Stimulated activated CD4-positive, alpha-beta T cell treated with anti-CD3 and anti-CD28 coated beads, Interleukin-15, amount 100 ng/mL, for 48 hours (primary cell): ENCODE data around the gene FAT1.
"Not testable (repeated sequence)": the region's sequence is repeated elsewhere in the genome, so short reads cannot be mapped to it uniquely, and the experiment has no call there.

Experiments
- DNase-seq, 2 donors: peaks; one replicate each; pipeline ENCODE4 v3.0.0-alpha.2; 2020; ENCODE audit warnings: low read depth in 2 of 2

FAT1 gene

GRCh38 chr4:186698028-186698427 lies 25.6 kb downstream of the FAT1 start:
- no peak for DNase-seq

GRCh38 chr4:186695392-186695791 lies 28.3 kb downstream of the FAT1 start:
- DNase-seq = no peak

- no peak for DNase-seq
Observed at GRCh38 chr4:186693894-186694293, 29.8 kb downstream of the FAT1 start.

GRCh38 chr4:186693159-186693815 lies 30.4 kb downstream of the FAT1 start:
- no peak for DNase-seq

- no peak for DNase-seq
Observed at GRCh38 chr4:186691396-186691795, 32.3 kb downstream of the FAT1 start.

- DNase-seq = no peak
Observed at GRCh38 chr4:186689476-186689875, 34.2 kb downstream of the FAT1 start.

GRCh38 chr4:186688150-186688943 lies 35.3 kb downstream of the FAT1 start:
- DNase-seq = no peak

- no peak for DNase-seq
Observed at GRCh38 chr4:186687265-186687664, 36.4 kb downstream of the FAT1 start.

- no peak for DNase-seq
Observed at GRCh38 chr4:186685767-186686183, 37.9 kb downstream of the FAT1 start.

GRCh38 chr4:186684889-186685309 lies 38.8 kb downstream of the FAT1 start:
- no peak for DNase-seq

- DNase-seq = no peak
Observed at GRCh38 chr4:186684220-186684619, 39.4 kb downstream of the FAT1 start.

GRCh38 chr4:186680641-186681040 lies 43.0 kb downstream of the FAT1 start:
- no peak for DNase-seq

- no peak for DNase-seq
Observed at GRCh38 chr4:186676531-186677161, 47.0 kb downstream of the FAT1 start.

- no peak for DNase-seq
Observed at GRCh38 chr4:186669735-186670134, 53.9 kb downstream of the FAT1 start.

GRCh38 chr4:186669159-186669731 lies 54.4 kb downstream of the FAT1 start:
- no peak for DNase-seq

- DNase-seq = no peak
Observed at GRCh38 chr4:186666750-186667149, 56.9 kb downstream of the FAT1 start.

- DNase-seq = no peak
Observed at GRCh38 chr4:186666252-186666651, 57.4 kb downstream of the FAT1 start.

GRCh38 chr4:186660403-186660802 lies 63.3 kb downstream of the FAT1 start:
- no peak for DNase-seq

GRCh38 chr4:186659935-186660334 lies 63.7 kb downstream of the FAT1 start:
- DNase-seq = no peak

GRCh38 chr4:186659456-186659855 lies 64.2 kb downstream of the FAT1 start:
- DNase-seq = not testable (repeated sequence)

- DNase-seq = no peak
Observed at GRCh38 chr4:186658657-186659056, 65.0 kb downstream of the FAT1 start.

GRCh38 chr4:186657764-186658163 lies 65.9 kb downstream of the FAT1 start:
- DNase-seq = no peak
